B cell (primary cell): ENCODE measurements around the gene RPTOR. TPM values are rescaled to one million over a fixed set of nuclear protein-coding genes. Genes with fewer than 3 reads are reported as not detected.

Source experiments
- ATAC-seq: fragments of 200-7000 bp; cut with Tn5 transposase; one replicate; pipeline ENCODE4 v1.10.0; 2021; ENCODE audit warnings: low read depth, mild to moderate bottlenecking, moderate number of reproducible peaks, moderate library complexity
- CTCF ChIA-PET: fragments of 350-600 bp; sonication (Branson Sonifier 250); formaldehyde crosslinking; loops from one replicate; lab custom pipeline; 2021; ENCODE audit warnings: antibody characterized with exemption, inconsistent platforms; lab: Charles Lee
- POLR2A ChIA-PET: fragments of 350-600 bp; sonication (Branson Sonifier 250); formaldehyde crosslinking; loops from one replicate; lab custom pipeline; 2021; ENCODE audit warnings: antibody characterized with exemption; lab: Charles Lee
- DNase-seq: peaks from one replicate; pipeline ENCODE4 v3.0.0; 2013
- H2AFZ ChIP-seq: 2 replicates; pipeline ENCODE4 v1.6.1; 2012; ENCODE audit warnings: mild to moderate bottlenecking, low read depth, low read length; ENCODE audit not compliant: insufficient read depth, poor library complexity, severe bottlenecking
- H3K27ac ChIP-seq, 2 donors: 1 replicate in 1 of 2; 2 replicates in 1 of 2; pipeline ENCODE4 v1.5.1; 2012 to 2013; ENCODE audit warnings: low read length in 2 of 2, mild to moderate bottlenecking in 2 of 2, moderate library complexity in 1 of 2
- H3K27me3 ChIP-seq, 4 experiments: fragments of 200-600 bp in 1 of 4; sonication (generic) in 1 of 4; replicated peaks in 1 of 4; 1 replicate in 2 of 4; 2 replicates in 2 of 4; pipeline versions ENCODE4 v1.6.1 to v1.7.0; 2013 to 2016; ENCODE audit warnings: low read length in 3 of 4, mild to moderate bottlenecking in 2 of 4, mixed read lengths in 1 of 4, moderate library complexity in 1 of 4; ENCODE audit not compliant: insufficient read depth in 4 of 4, control insufficient read depth in 3 of 4; ENCODE audit errors: control extremely low read depth in 1 of 4
- H3K36me3 ChIP-seq, 2 experiments: replicated peaks in 1 of 2; 1 replicate in 1 of 2; 2 replicates in 1 of 2; pipeline versions ENCODE4 v1.6.1 to v1.7.1; 2013; ENCODE audit warnings: low read length in 1 of 2; ENCODE audit not compliant: insufficient read depth in 2 of 2, control insufficient read depth in 1 of 2; ENCODE audit errors: control extremely low read depth in 1 of 2, extremely low read depth in 1 of 2
- H3K4me1 ChIP-seq, 2 donors: fragments of 200-600 bp in 1 of 2; sonication (generic) in 1 of 2; 1 replicate in 1 of 2; 2 replicates in 1 of 2; pipeline versions ENCODE4 v1.5.1 to v1.6.1; 2013 to 2017; ENCODE audit warnings: low read length in 2 of 2; ENCODE audit not compliant: control insufficient read depth in 2 of 2, insufficient read depth in 2 of 2
- H3K4me2 ChIP-seq: replicated peaks from 2 replicates; pipeline ENCODE3; 2012; ENCODE audit warnings: mild to moderate bottlenecking, low read depth, low read length; ENCODE audit not compliant: poor library complexity, severe bottlenecking
- H3K4me3 ChIP-seq, 5 experiments: fragments of 200-600 bp in 1 of 5; sonication (generic) in 1 of 5; 1 replicate in 3 of 5; 2 replicates in 2 of 5; pipeline versions ENCODE4 v1.5.1 to v1.7.0; 2011 to 2016; ENCODE audit warnings: low read length in 4 of 5, mild to moderate bottlenecking in 4 of 5, low read depth in 2 of 5, control low read depth in 1 of 5, moderate library complexity in 1 of 5; ENCODE audit not compliant: insufficient read depth in 1 of 5; ENCODE audit errors: control extremely low read depth in 1 of 5, extremely low read depth in 1 of 5
- H3K79me2 ChIP-seq: fragments of 200-600 bp; sonication (generic); one replicate; pipeline ENCODE4 v1.6.0; 2016; ENCODE audit warnings: low read length; ENCODE audit not compliant: control insufficient read depth, insufficient read depth
- H3K9ac ChIP-seq: fragments of 200-600 bp; sonication (generic); 2 replicates; pipeline ENCODE4 v1.6.1; 2017; ENCODE audit warnings: mild to moderate bottlenecking, low read length, moderate library complexity
- H3K9me3 ChIP-seq, 3 donors: one replicate each; pipeline versions ENCODE4 v1.6.1 to v1.7.1; 2013; ENCODE audit warnings: low read length in 2 of 3; ENCODE audit not compliant: control insufficient read depth in 2 of 3, insufficient read depth in 1 of 3; ENCODE audit errors: control extremely low read depth in 1 of 3
- H4K20me1 ChIP-seq: 2 replicates; pipeline ENCODE4 v1.6.0; 2012; ENCODE audit warnings: mild to moderate bottlenecking, low read length; ENCODE audit not compliant: insufficient read depth, control insufficient read depth, poor library complexity, severe bottlenecking
- H3K27ac Mint-ChIP-seq: one replicate; pipeline ENCODE4 v1.8.0; 2021; ENCODE audit warnings: mixed read lengths
- H3K27me3 Mint-ChIP-seq: one replicate; pipeline ENCODE4 v1.8.0; 2021; ENCODE audit warnings: mixed read lengths
- H3K4me1 Mint-ChIP-seq: one replicate; pipeline ENCODE4 v1.8.0; 2021; ENCODE audit warnings: mixed read lengths
- H3K4me3 Mint-ChIP-seq: one replicate; pipeline ENCODE4 v1.8.0; 2021; ENCODE audit warnings: mixed read lengths
- H3K9me3 Mint-ChIP-seq: one replicate; pipeline ENCODE4 v1.8.0; 2022; ENCODE audit warnings: mixed read lengths; ENCODE audit not compliant: insufficient read depth
- CTCF ChIP-seq: fragments of 200-600 bp; IDR thresholded peaks from one replicate; pipeline ENCODE4 v1.8.0; 2022; ENCODE audit warnings: antibody characterized with exemption, mild to moderate bottlenecking
- EZH2 ChIP-seq: IDR thresholded peaks from 2 replicates; pipeline ENCODE4 v1.6.1; 2012; ENCODE audit warnings: borderline replicate concordance, low read depth, mild to moderate bottlenecking, moderate library complexity, low read length; ENCODE audit not compliant: insufficient read depth, poor library complexity, severe bottlenecking
- WGBS: methylation state at CpG from one replicate; pipeline ENCODE4 v1.1.5; 2013; ENCODE audit warnings: missing lambda C conversion rate; ENCODE audit not compliant: insufficient coverage; 5-methylcytosine and 5-hydroxymethylcytosine counted together
- intact Hi-C: fragments of 100-400 bp; cut with micrococcal nuclease; formaldehyde crosslinking; loops from one replicate; pipeline ENCODE4 v1.10.0; 2022
- polyA plus RNA-seq: library from polyadenylated mRNA; depleted of rRNA; stranded (reverse); fragments of >200 nt; gene quantifications from 2 replicates; pipeline ENCODE4 v1.2.3, GENCODE V29; 2012
- total RNA-seq, 2 donors: library from RNA; stranded (reverse); fragments of 120-200 nt in 1 of 2; gene quantifications; 1 replicate in 1 of 2; 2 replicates in 1 of 2; pipeline versions ENCODE4 v1.2.3 to v1.2.4, GENCODE V29; 2013 to 2022

Gene RPTOR
- total and polyA plus RNA-seq, 2 donors (not counting 1 experiment from before 2014, with no cell fraction given) = 13.4 to 58.8 TPM

- no peaks in the 10 kb centered on the region for H4K20me1 ChIP-seq
- H3K27ac ChIP-seq = no peak overlapping the region
- no peaks in the 10 kb centered on the region for H3K27me3 ChIP-seq
- Mint-ChIP-seq H3K27ac (no peak overlapping the region), H3K4me1 (peaks cover 21% of the 10 kb centered on the region), H3K4me3 (no peak overlapping the region), H3K9me3 (no peaks in the 10 kb centered on the region), H3K27me3 (peaks cover 9% of the 10 kb centered on the region)
- CTCF ChIA-PET = interaction anchor here (1.3 to 2.2 kb wide), 3 partner anchors 120 to 556 kb away, joined by 4 to 19 read pairs (median 7); no protein-coding TSS in a partner anchor
- H3K4me1 ChIP-seq = peaks cover 24 to 29% of the 10 kb centered on the region in 2 donors
- TF ChIP-seq CTCF (no peak), EZH2 (no peak)
- POLR2A ChIA-PET = no interaction called here
- ATAC-seq (no peak), DNase-seq (no peak)
- H3K79me2 ChIP-seq = no peaks in the 10 kb centered on the region
- WGBS = 96% methylated on average over 17 of the region's 17 CpGs
- H3K4me3 ChIP-seq = no peak overlapping the region
- H3K9me3 ChIP-seq = no peaks in the 10 kb centered on the region
- no peak overlapping the region for H3K9ac ChIP-seq
- no peak overlapping the region for H2AFZ ChIP-seq
- intact Hi-C loops = loop anchor here (5.0 to 10.0 kb wide), 2 partner anchors 248 to 405 kb away; no protein-coding TSS in a partner anchor
- H3K4me2 ChIP-seq = no peak overlapping the region
- no peaks in the 10 kb centered on the region for H3K36me3 ChIP-seq
These were observed 437.9 kb downstream of the RPTOR start for GRCh38 chr17:80982426-80982974.

GRCh38 chr17:80983545-80983944, 438.9 kb downstream of the RPTOR start:
- no peak overlapping the region for H3K27ac Mint-ChIP-seq
- POLR2A ChIA-PET = no interaction called here
- no peak for ATAC-seq
- no peaks in the 10 kb centered on the region for H3K79me2 ChIP-seq
- no peak overlapping the region for H3K9ac ChIP-seq
- TF ChIP-seq CTCF (no peak), EZH2 (no peak)
- H3K9me3 ChIP-seq = no peaks in the 10 kb centered on the region
- 91% methylated on average over 8 of the region's 17 CpGs for WGBS
- H4K20me1 ChIP-seq = no peaks in the 10 kb centered on the region
- H3K9me3 Mint-ChIP-seq = no peaks in the 10 kb centered on the region
- H3K36me3 ChIP-seq = no peaks in the 10 kb centered on the region
- peaks cover 28 to 38% of the 10 kb centered on the region in 2 donors for H3K4me1 ChIP-seq
- H3K27ac ChIP-seq = no peak overlapping the region
- no peaks in the 10 kb centered on the region for H3K27me3 ChIP-seq
- H3K4me3 ChIP-seq = no peak overlapping the region
- DNase-seq = no peak
- no peak overlapping the region for H3K4me2 ChIP-seq
- no peak overlapping the region for H2AFZ ChIP-seq
- H3K27me3 Mint-ChIP-seq = peaks cover 9% of the 10 kb centered on the region
- intact Hi-C loops = loop anchor here (5.0 to 10.0 kb wide), 2 partner anchors 249 to 406 kb away; no protein-coding TSS in a partner anchor
- peaks cover 26% of the 10 kb centered on the region for H3K4me1 Mint-ChIP-seq
- H3K4me3 Mint-ChIP-seq = no peak overlapping the region
- CTCF ChIA-PET = interaction anchor here (1.0 kb wide), 1 partner anchor 408 kb away, joined by 5 read pairs; no protein-coding TSS in a partner anchor
